ENCODE measurements around the gene NTM.

GRCh38 chr11:131827430-131827829, 457.0 kb downstream of the NTM start:
- no peak for TF ChIP-seq CTCF (IDR thresholded peaks at IDR 0.05)
- no peak for TF ChIP-seq POLR2A (IDR thresholded peaks at IDR 0.05)
